Endodermal cell (in vitro differentiated cells): ENCODE measurements around the gene VPS13D. TPM values are rescaled to one million over a fixed set of nuclear protein-coding genes. Genes with fewer than 3 reads are reported as not detected.

Experiments used
- DNase-seq: peaks from one replicate; pipeline ENCODE4 v3.0.0-alpha.2; 2017
- H3K27ac ChIP-seq: 2 replicates; pipeline ENCODE4 v1.5.1; 2013; ENCODE audit warnings: mild to moderate bottlenecking, low read depth, low read length, moderate library complexity
- H3K27me3 ChIP-seq: 2 replicates; pipeline ENCODE4 v1.6.1; 2013; ENCODE audit warnings: mild to moderate bottlenecking, low read length, moderate library complexity; ENCODE audit not compliant: insufficient read depth, control insufficient read depth, poor library complexity, severe bottlenecking
- H3K36me3 ChIP-seq: 2 replicates; pipeline ENCODE4 v1.7.0; 2013; ENCODE audit warnings: mild to moderate bottlenecking, low read length, moderate library complexity; ENCODE audit not compliant: control insufficient read depth, insufficient read depth
- H3K4me1 ChIP-seq: one replicate; pipeline ENCODE4 v1.7.0; 2013; ENCODE audit warnings: low read length; ENCODE audit not compliant: control insufficient read depth, insufficient read depth
- H3K4me3 ChIP-seq: 2 replicates; pipeline ENCODE4 v1.5.1; 2013; ENCODE audit warnings: mild to moderate bottlenecking, low read length, moderate library complexity
- H3K9ac ChIP-seq: 2 replicates; pipeline ENCODE4 v1.6.1; 2013; ENCODE audit warnings: mild to moderate bottlenecking, low read length, moderate library complexity; ENCODE audit not compliant: poor library complexity, severe bottlenecking; ENCODE audit errors: extremely low read depth
- H3K9me3 ChIP-seq: 2 replicates; pipeline ENCODE4 v1.6.1; 2013; ENCODE audit warnings: mild to moderate bottlenecking, low read length, moderate library complexity; ENCODE audit not compliant: control insufficient read depth
- H3K27ac Mint-ChIP-seq: 2 replicates; pipeline ENCODE4 v1.8.0; 2020; ENCODE audit warnings: mixed read lengths
- H3K27me3 Mint-ChIP-seq: 2 replicates; pipeline ENCODE4 v1.8.0; 2021; ENCODE audit warnings: mild to moderate bottlenecking, mixed read lengths; ENCODE audit not compliant: insufficient read depth
- H3K36me3 Mint-ChIP-seq: 2 replicates; pipeline ENCODE4 v1.8.0; 2020; ENCODE audit warnings: low read depth, mixed read lengths
- H3K4me1 Mint-ChIP-seq: 2 replicates; pipeline ENCODE4 v1.8.0; 2020; ENCODE audit warnings: mixed read lengths
- H3K4me3 Mint-ChIP-seq: 2 replicates; pipeline ENCODE4 v1.8.0; 2020; ENCODE audit warnings: mild to moderate bottlenecking, moderate library complexity, mixed read lengths
- H3K9me3 Mint-ChIP-seq: 2 replicates; pipeline ENCODE4 v1.8.0; 2020; ENCODE audit warnings: mild to moderate bottlenecking, mixed read lengths
- CTCF ChIP-seq: fragments of 200-600 bp; sonication (generic); conservative IDR thresholded peaks from 2 replicates; pipeline ENCODE4 v1.5.0; 2021; ENCODE audit warnings: antibody characterized with exemption, mild to moderate bottlenecking
- WGBS, 2 experiments: methylation state at CpG; one replicate each; pipeline versions ENCODE4 v1.1.5 to v1.1.7; 2013; ENCODE audit warnings: missing lambda C conversion rate in 2 of 2, mixed read lengths in 1 of 2; ENCODE audit not compliant: insufficient coverage in 1 of 2, insufficient read length in 1 of 2; 5-methylcytosine and 5-hydroxymethylcytosine counted together
- total RNA-seq, 2 donors: library from RNA; stranded (reverse); fragmentation: NEBNext Ultra II Directional in 1 of 2; extraction: Animal tissue kit (Norgen Biotek cat#: 25700) in 1 of 2; gene quantifications; 2 replicates in 1 of 2; 3 replicates in 1 of 2; pipeline ENCODE4 v1.2.1, GENCODE V29; 2021

Gene VPS13D
- total RNA-seq, 2 donors from 2014 or later = 32.5 to 36.7 TPM

GRCh38 chr1:12547586-12548225 lies 317.9 kb downstream of the VPS13D start:
- H3K27ac ChIP-seq = no peak overlapping the region
- 91 to 97% methylated on average over 9 to 20 of the region's 20 CpGs for WGBS, 2 experiments
- Mint-ChIP-seq H3K9me3 (no peaks in the 10 kb centered on the region), H3K4me1 (no peaks in the 10 kb centered on the region), H3K27ac (no peak overlapping the region), H3K27me3 (peaks cover 3% of the 10 kb centered on the region), H3K4me3 (no peak overlapping the region), H3K36me3 (no peaks in the 10 kb centered on the region)
- no peaks in the 10 kb centered on the region for H3K36me3 ChIP-seq
- no peak overlapping the region for H3K4me3 ChIP-seq
- no peak for TF ChIP-seq CTCF
- no peaks in the 10 kb centered on the region for H3K4me1 ChIP-seq
- DNase-seq = no peak
- no peaks in the 10 kb centered on the region for H3K27me3 ChIP-seq
- no peaks in the 10 kb centered on the region for H3K9me3 ChIP-seq
- no peak overlapping the region for H3K9ac ChIP-seq

- no peaks in the 10 kb centered on the region for H3K4me1 Mint-ChIP-seq
Measured at GRCh38 chr1:12548279-12548972, 318.6 kb downstream of the VPS13D start.

GRCh38 chr1:12548973-12549459 lies 319.2 kb downstream of the VPS13D start:
- DNase-seq = no peak
- Histone ChIP-seq H3K27me3 (no peaks in the 10 kb centered on the region), H3K4me1 (no peaks in the 10 kb centered on the region), H3K4me3 (no peak overlapping the region), H3K9ac (no peak overlapping the region), H3K27ac (no peak overlapping the region), H3K36me3 (no peaks in the 10 kb centered on the region), H3K9me3 (no peaks in the 10 kb centered on the region)
- Mint-ChIP-seq H3K27ac (no peak overlapping the region), H3K4me1 (no peaks in the 10 kb centered on the region), H3K9me3 (no peaks in the 10 kb centered on the region), H3K27me3 (peaks cover 3% of the 10 kb centered on the region), H3K4me3 (no peak overlapping the region), H3K36me3 (no peaks in the 10 kb centered on the region)
- no peak for TF ChIP-seq CTCF
- 94% methylated on average over 18 to 27 of the region's 27 CpGs for WGBS, 2 experiments

More at GRCh38 chr1:12548279-12548972, 318.6 kb downstream of the VPS13D start:
- no peaks in the 10 kb centered on the region for H3K9me3 Mint-ChIP-seq
- Histone ChIP-seq H3K27me3 (no peaks in the 10 kb centered on the region), H3K9ac (no peak overlapping the region), H3K27ac (no peak overlapping the region), H3K9me3 (no peaks in the 10 kb centered on the region), H3K4me1 (no peaks in the 10 kb centered on the region), H3K4me3 (no peak overlapping the region), H3K36me3 (no peaks in the 10 kb centered on the region)
- no peak for DNase-seq
- WGBS, 2 experiments = 94 to 100% methylated on average over 4 to 14 of the region's 14 CpGs
- peaks cover 3% of the 10 kb centered on the region for H3K27me3 Mint-ChIP-seq
- H3K36me3 Mint-ChIP-seq = no peaks in the 10 kb centered on the region
- no peak for TF ChIP-seq CTCF
- H3K27ac Mint-ChIP-seq = no peak overlapping the region
- no peak overlapping the region for H3K4me3 Mint-ChIP-seq
